Measurements from ENCODE around the gene CACFD1.

- TF ChIP-seq CTCF (IDR thresholded peaks at IDR 0.05) (no peak), EP300 (IDR thresholded peaks at IDR 0.05) (no peak), POLR2A (IDR thresholded peaks at IDR 0.05) (no peak)
These were observed 60.5 kb downstream of the CACFD1 start for GRCh38 chr9:133520121-133520835.

Measured in sigmoid colon (tissue), 4 donors.